HCT116 (cell line): ENCODE data around the gene RABGEF1. TPM values are rescaled to one million over a fixed set of nuclear protein-coding genes. Genes with fewer than 3 reads are reported as not detected.

Source experiments
- ATAC-seq: fragments of 200-7000 bp; cut with Tn5 transposase; 2 replicates; pipeline ENCODE4 v1.9.1; 2020; ENCODE audit warnings: mild to moderate bottlenecking, moderate library complexity
- BruUV-seq: library from RNA; stranded (reverse); fragments of 400-500 nt; replicated peaks from 2 replicates; lab custom pipeline; 2021; lab: Mats Ljungman, UMichigan
- CTCF ChIA-PET: fragments of 300-600 bp; sonication (Branson Sonifier 250); formaldehyde crosslinking; loops from one replicate; lab custom pipeline; 2021; ENCODE audit warnings: antibody characterized with exemption; lab: Charles Lee
- POLR2A ChIA-PET: fragments of 300-600, 350-600 bp; sonication (Branson Sonifier 250); formaldehyde crosslinking; loops from one replicate; lab custom pipeline; 2021; ENCODE audit warnings: antibody characterized with exemption; lab: Charles Lee
- RAD21 ChIA-PET, 2 experiments: fragments of 300-600 bp; sonication (Branson Sonifier 250); formaldehyde crosslinking; loops; one replicate each; lab custom pipeline; 2023; ENCODE audit warnings: low total read pairs in 2 of 2; ENCODE audit not compliant: uncharacterized antibody in 2 of 2, unreplicated experiment in 2 of 2, low non-redundant PET in 1 of 2; lab: Charles Lee
- DNase-seq: peaks from one replicate; pipeline ENCODE4 v3.0.0-alpha.2; 2010; ENCODE audit warnings: low read depth, low spot score
- H2AFZ ChIP-seq: fragments of 200-600 bp; shearing (Covaris generic), sonication (generic); 2 replicates; pipeline ENCODE4 v1.6.1; 2017; ENCODE audit warnings: low read depth, mixed run types, mixed read lengths, antibody characterized with exemption, low read length; ENCODE audit not compliant: poor library complexity, severe bottlenecking
- H3K27ac ChIP-seq: 2 replicates; pipeline ENCODE4 v1.5.1; 2012; ENCODE audit warnings: low read depth, low read length
- H3K27me3 ChIP-seq: fragments of 200-600 bp; sonication (generic); 2 replicates; pipeline ENCODE4 v1.6.1; 2016; ENCODE audit warnings: mixed run types, low read length, mixed read lengths; ENCODE audit not compliant: insufficient read depth
- H3K36me3 ChIP-seq, 2 experiments: fragments of 200-500 bp in 1 of 2; fragments of 200-600 bp in 1 of 2; sonication (Bioruptor generic) in 1 of 2; sonication (generic) in 1 of 2; 2 replicates each; pipeline versions ENCODE4 v1.5.1 to v1.6.1; 2014 to 2016; ENCODE audit warnings: low read length in 2 of 2, inconsistent platforms in 1 of 2, mixed read lengths in 1 of 2, mixed run types in 1 of 2; ENCODE audit not compliant: insufficient read depth in 2 of 2, control insufficient read depth in 1 of 2
- H3K4me1 ChIP-seq, 2 experiments: fragments of 200-600 bp in 1 of 2; sonication (generic) in 1 of 2; 2 replicates each; pipeline versions ENCODE4 v1.5.1 to v1.6.1; 2012 to 2017; ENCODE audit warnings: low read length in 2 of 2, inconsistent platforms in 1 of 2, mild to moderate bottlenecking in 1 of 2, mixed read lengths in 1 of 2, mixed run types in 1 of 2, moderate library complexity in 1 of 2; ENCODE audit not compliant: insufficient read depth in 2 of 2, control insufficient read depth in 1 of 2
- H3K4me2 ChIP-seq: fragments of 200-600 bp; sonication (generic); 2 replicates; pipeline ENCODE4 v1.6.1; 2017; ENCODE audit warnings: mixed run types, low read length, mixed read lengths
- H3K4me3 ChIP-seq, 2 experiments: fragments of 200-600 bp in 1 of 2; sonication (generic) in 1 of 2; replicated peaks in 1 of 2; 2 replicates each; pipeline ENCODE4 v1.5.1; 2011 to 2016; ENCODE audit warnings: low read length in 2 of 2, control low read depth in 1 of 2, low read depth in 1 of 2, mild to moderate bottlenecking in 1 of 2, mixed read lengths in 1 of 2, mixed run types in 1 of 2
- H3K79me2 ChIP-seq: fragments of 200-600 bp; sonication (generic); 2 replicates; pipeline ENCODE4 v1.6.1; 2017; ENCODE audit warnings: mild to moderate bottlenecking, mixed run types, low read length, moderate library complexity, mixed read lengths; ENCODE audit not compliant: insufficient read depth
- H3K9ac ChIP-seq: fragments of 200-600 bp; sonication (generic); 2 replicates; pipeline ENCODE4 v1.6.1; 2016; ENCODE audit warnings: low read length, mixed read lengths
- H3K9me2 ChIP-seq: fragments of 200-600 bp; sonication (generic), shearing (Covaris generic); 2 replicates; pipeline ENCODE4 v1.6.1; 2017; ENCODE audit warnings: mixed run types, mild to moderate bottlenecking, moderate library complexity; ENCODE audit not compliant: insufficient read depth
- H3K9me3 ChIP-seq, 2 experiments: fragments of 200-500 bp in 1 of 2; fragments of 200-600 bp in 1 of 2; sonication (Bioruptor generic) in 1 of 2; sonication (generic) in 1 of 2; 2 replicates each; pipeline ENCODE4 v1.6.1; 2014 to 2017; ENCODE audit warnings: low read length in 2 of 2, mixed read lengths in 2 of 2, inconsistent platforms in 1 of 2, low read depth in 1 of 2, mild to moderate bottlenecking in 1 of 2, mixed run types in 1 of 2, moderate library complexity in 1 of 2; ENCODE audit not compliant: control insufficient read depth in 1 of 2, insufficient read depth in 1 of 2
- H4K20me1 ChIP-seq: fragments of 200-600 bp; sonication (generic), shearing (Covaris generic); 2 replicates; pipeline ENCODE4 v1.6.1; 2017; ENCODE audit warnings: mixed run types, mild to moderate bottlenecking, moderate library complexity; ENCODE audit not compliant: insufficient read depth
- CEBPB ChIP-seq: IDR thresholded peaks from 2 replicates; pipeline ENCODE4 v1.6.1; 2012; ENCODE audit warnings: low read depth
- EGR1 ChIP-seq: IDR thresholded peaks from 2 replicates; pipeline ENCODE4 v1.6.1; 2012; ENCODE audit warnings: low read depth
- ELF1 ChIP-seq: IDR thresholded peaks from 2 replicates; pipeline ENCODE4 v1.6.1; 2012; ENCODE audit warnings: low read depth, borderline replicate concordance
- EZH2 ChIP-seq: fragments of 200-600 bp; sonication (generic); IDR thresholded peaks from 2 replicates; pipeline ENCODE4 v1.6.1; 2017; ENCODE audit warnings: antibody characterized with exemption, mixed run types
- FOSL1 ChIP-seq: IDR thresholded peaks from 2 replicates; pipeline ENCODE4 v1.6.1; 2012; ENCODE audit warnings: low read depth
- JUND ChIP-seq: IDR thresholded peaks from 2 replicates; pipeline ENCODE4 v1.6.1; 2012
- MAX ChIP-seq: IDR thresholded peaks from 2 replicates; pipeline ENCODE4 v1.6.1; 2012
- POLR2AphosphoS5 ChIP-seq: IDR thresholded peaks from 2 replicates; pipeline ENCODE4 v1.6.1; 2011; ENCODE audit warnings: mild to moderate bottlenecking, low read depth, low read length, moderate library complexity
- RAD21 ChIP-seq: IDR thresholded peaks from 2 replicates; pipeline ENCODE4 v1.6.1; 2012; ENCODE audit warnings: low read depth, mild to moderate bottlenecking
- SIN3A ChIP-seq: IDR thresholded peaks from 2 replicates; pipeline ENCODE4 v1.6.1; 2012; ENCODE audit warnings: low read depth
- SP1 ChIP-seq: IDR thresholded peaks from 2 replicates; pipeline ENCODE4 v1.6.1; 2012; ENCODE audit warnings: low read depth
- ZBTB33 ChIP-seq: IDR thresholded peaks from 2 replicates; pipeline ENCODE4 v1.6.1; 2011; ENCODE audit warnings: mild to moderate bottlenecking, low read length, moderate library complexity; ENCODE audit not compliant: insufficient replicate concordance; ENCODE audit errors: extremely low read depth
- intact Hi-C: fragments of 100-400 bp; cut with micrococcal nuclease; formaldehyde crosslinking; loops from 2 replicates; pipeline ENCODE4 v1.10.0; 2022
- total RNA-seq: library from RNA; stranded (reverse); gene quantifications from one replicate; pipeline ENCODE4 v1.2.1, GENCODE V29; 2021; ENCODE audit not compliant: unreplicated experiment
- TF ChIP-seq, protein P1 (sequence below): IDR thresholded peaks from 2 replicates; pipeline ENCODE4 v1.6.1; 2012

RABGEF1 gene
- total RNA-seq, 1 experiment from 2014 or later: 22.9 TPM

DNA sequence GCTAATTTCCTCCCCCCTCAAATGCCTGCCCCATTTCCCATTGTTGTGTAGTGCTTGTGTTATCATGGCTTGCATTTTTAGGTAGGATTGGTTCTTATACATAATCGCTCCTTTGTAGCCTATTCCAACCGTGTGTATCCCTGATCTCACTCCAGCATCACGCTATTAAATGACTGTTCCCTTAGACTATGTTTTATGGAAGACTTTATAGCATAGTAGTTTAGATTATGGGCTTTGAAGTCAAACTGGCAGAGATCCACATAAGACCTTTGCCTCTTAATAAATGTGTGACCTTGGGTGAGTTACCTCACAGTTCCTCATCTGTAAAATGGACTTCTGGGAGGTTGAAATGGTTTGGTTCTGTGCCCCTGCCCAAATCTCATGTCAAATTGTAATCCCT is 5.4 kb upstream of the RABGEF1 start:
- no TSS peak for BruUV-seq

More for the DNA sequence above, 5.4 kb upstream of the RABGEF1 start:
- Histone ChIP-seq H3K4me3 (no peak overlapping the region), H3K9ac (no peak overlapping the region), H3K79me2 (peaks cover 12% of the 10 kb centered on the region), H3K9me3 (no peaks in the 10 kb centered on the region), H3K4me1 (peaks cover 0 to 7% of the 10 kb centered on the region in 2 experiments; a peak in 2 of 4 replicates), H3K27ac (no peak overlapping the region), H3K36me3 (no peaks in the 10 kb centered on the region), H3K27me3 (no peaks in the 10 kb centered on the region), H4K20me1 (no peaks in the 10 kb centered on the region), H3K9me2 (no peaks in the 10 kb centered on the region), H2AFZ (no peak overlapping the region), H3K4me2 (no peak overlapping the region)
- intact Hi-C loops: no loop called here
- ChIA-PET RAD21 (no interaction called here), CTCF (no interaction called here), POLR2A (no interaction called here)
- TF ChIP-seq MAX (no peak), ELF1 (no peak), CEBPB (no peak), SIN3A (no peak), FOSL1 (no peak), RAD21 (no peak), JUND (no peak), SP1 (no peak), ZBTB33 (no peak), EZH2 (no peak), EGR1 (no peak), POLR2AphosphoS5 (no peak)
- TF ChIP-seq, protein P1, sequence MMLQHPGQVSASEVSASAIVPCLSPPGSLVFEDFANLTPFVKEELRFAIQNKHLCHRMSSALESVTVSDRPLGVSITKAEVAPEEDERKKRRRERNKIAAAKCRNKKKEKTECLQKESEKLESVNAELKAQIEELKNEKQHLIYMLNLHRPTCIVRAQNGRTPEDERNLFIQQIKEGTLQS: no peak
- ATAC-seq (no peak), DNase-seq (no peak)
